GM11168 (cell line): ENCODE results near the gene PLAA.
"Not testable (repeated sequence)": the region's sequence is repeated elsewhere in the genome, so short reads cannot be mapped to it uniquely, and the experiment has no call there.

Experiments
- in situ Hi-C: fragments of 300-500 bp; cut with MboI; formaldehyde crosslinking; loops from one replicate; pipeline ENCODE4 v1.12.0; 2022; ENCODE audit warnings: low sequenced_read_pairs; ENCODE audit not compliant: unreplicated experiment

The PLAA gene

DNA sequence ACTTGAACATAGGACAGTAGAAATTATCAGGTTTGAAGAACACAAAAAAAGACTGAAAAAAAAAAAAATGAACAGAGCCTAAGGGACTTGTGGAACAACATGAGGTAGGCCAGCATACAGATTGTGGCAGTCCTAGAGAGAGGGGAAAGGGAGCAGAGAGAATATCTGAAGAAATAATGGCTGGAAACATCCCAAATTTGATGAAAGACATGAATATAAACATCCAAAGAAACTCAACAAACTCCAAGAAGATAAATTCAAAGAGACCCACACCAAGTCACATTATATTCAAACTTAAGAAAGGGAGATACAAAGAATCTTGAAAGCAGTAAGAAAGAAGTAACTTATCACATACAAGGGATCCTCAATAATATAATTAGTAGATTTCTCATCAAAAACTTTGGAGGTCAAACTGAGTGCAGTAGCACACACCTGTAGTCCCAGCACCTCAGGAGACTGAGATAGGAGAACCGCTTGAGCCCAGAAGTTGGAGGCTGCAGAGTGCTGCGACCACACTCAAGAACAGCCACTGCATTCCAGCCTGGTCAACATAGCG is 9.1 kb downstream of the PLAA start:
- in situ Hi-C loops: no loop called here

GRCh38 chr9:26935847-26936246 is 11.2 kb downstream of the PLAA start:
- in situ Hi-C loops: no loop called here

GRCh38 chr9:26928902-26929495 is 18.0 kb downstream of the PLAA start:
- in situ Hi-C loops: no loop called here

DNA sequence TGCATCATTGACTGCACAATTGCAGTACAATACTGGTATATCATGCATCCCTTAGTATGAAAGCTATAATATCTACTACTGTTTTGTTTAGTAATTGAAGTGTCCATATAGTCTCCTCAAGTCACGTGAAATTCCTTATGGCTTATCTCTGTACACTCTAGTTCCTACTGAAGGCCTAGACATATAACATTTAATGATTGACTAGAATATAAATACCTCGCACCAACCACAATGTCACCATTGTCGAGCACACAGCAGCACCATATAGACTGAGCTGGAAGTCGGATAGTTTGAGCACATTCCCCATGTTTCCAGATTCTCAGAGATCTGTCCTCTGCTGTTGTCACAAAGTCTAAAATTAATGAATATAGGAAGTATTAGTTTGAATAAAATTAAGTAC is 21.4 kb downstream of the PLAA start:
- in situ Hi-C loops: no loop called here

DNA sequence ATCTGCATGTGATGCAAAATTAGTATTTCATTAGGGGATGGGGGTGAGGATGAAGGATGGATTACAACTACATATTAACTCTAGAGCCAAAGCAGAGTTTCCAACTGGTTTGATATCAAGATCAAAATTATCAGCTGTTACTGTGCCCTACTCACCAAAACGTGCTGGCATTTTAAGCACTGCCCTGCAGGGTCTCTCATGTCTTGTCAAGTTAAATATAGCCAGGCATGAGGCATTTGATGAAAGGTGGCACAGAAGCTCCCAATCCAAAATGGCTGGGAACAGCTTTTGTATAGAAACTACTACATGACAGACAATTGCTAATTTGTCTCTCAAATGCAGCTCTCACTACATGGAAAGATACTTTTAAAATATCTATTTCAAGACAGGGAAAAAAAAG is 27.3 kb downstream of the PLAA start:
- in situ Hi-C loops: no loop called here

- in situ Hi-C loops: no loop called here
These were observed 33.8 kb downstream of the PLAA start for GRCh38 chr9:26913138-26913668.

GRCh38 chr9:26904671-26905070 is 42.4 kb downstream of the PLAA start:
- in situ Hi-C loops: no loop called here

DNA sequence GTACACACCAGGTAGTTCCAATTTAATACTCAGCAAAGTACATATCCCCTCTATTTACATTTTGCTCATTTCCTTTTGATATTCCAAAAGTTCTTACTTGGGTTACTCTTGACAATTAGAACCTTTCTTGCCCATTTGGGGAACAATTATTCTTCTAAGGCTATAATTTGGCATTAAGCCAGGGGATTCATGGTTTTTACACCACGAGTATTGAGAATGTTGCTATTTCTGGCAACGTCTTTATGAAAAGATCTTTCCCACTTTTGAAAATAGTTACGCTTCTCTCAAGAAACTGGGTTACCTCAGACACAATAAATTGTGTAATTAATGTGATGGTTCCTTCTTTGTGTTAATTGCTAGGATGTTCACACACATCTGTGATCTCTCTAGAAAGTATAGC is 43.0 kb downstream of the PLAA start:
- in situ Hi-C loops: no loop called here

GRCh38 chr9:26893030-26893676 is 53.9 kb downstream of the PLAA start:
- in situ Hi-C loops: no loop called here

GRCh38 chr9:26892251-26893029 is 54.6 kb downstream of the PLAA start, which contains the start of gene CAAP1:
TSS of gene CAAP1 (minus strand) at chr9:26892802. CDS start at chr9:26892715, 87 bp downstream.
- in situ Hi-C loops: no loop called here

- in situ Hi-C loops: no loop called here
These were observed 55.3 kb downstream of the PLAA start for GRCh38 chr9:26891726-26892125.

GRCh38 chr9:26888271-26888670 is 58.8 kb downstream of the PLAA start:
- in situ Hi-C loops: no loop called here

DNA sequence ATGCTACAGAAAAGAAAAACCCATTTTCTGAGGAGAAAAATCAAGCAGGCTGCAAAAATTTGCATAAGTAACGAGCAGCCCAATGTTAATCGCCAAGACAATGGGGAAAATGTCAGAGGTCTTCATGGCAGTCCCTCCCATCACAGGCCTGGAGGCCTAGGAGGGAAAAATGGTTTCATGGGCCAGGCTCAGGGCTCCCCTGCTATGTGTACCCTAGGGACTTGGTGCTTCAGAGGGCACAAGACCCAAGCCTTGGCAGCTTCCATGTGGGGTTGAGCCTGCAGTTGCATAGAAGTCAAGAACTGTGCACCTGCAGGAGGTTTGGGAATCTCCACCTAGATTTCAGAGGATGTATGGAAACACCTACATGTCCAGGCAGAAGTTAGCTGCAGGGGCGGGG is 64.9 kb downstream of the PLAA start:
- in situ Hi-C loops: no loop called here

GRCh38 chr9:26880262-26880661 is 66.8 kb downstream of the PLAA start:
- in situ Hi-C loops: no loop called here

DNA sequence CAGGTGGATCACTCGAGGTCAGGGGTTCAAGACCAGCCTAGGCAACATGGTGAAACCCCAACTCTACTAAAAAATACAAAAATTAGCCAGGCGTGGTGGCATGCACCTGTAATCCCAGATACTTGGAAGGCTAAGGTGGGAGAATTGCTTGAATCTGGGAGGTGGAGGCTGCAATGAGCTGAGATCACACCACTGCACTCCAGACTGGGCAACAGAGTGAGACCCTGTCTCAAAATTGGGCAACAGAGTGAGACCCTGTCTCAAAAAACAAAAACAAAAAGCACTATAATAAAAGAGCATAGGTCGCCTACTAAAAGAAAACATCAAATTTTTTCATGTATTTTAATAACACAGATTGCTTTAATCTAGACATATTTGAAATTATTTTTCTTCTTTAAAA is 71.9 kb downstream of the PLAA start:
- in situ Hi-C loops: not testable (repeated sequence)

DNA sequence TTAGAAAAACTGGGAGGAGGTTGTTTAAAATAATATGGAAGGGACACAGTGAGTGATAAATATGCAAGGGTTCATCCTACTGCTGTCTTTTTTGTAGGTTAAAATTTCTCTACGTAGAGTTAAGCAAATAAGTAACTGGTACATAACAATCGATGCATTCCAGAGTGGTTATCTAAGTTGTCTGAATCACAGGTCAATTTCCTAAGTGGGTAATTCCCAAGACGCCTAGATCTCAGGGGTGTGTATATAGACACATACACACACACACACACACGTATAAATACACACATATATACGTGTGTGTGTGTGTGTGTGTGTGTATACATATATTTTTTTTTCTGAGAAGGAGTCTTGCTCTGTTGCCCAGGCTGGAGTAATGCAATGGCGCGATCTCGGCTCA is 76.8 kb downstream of the PLAA start:
- in situ Hi-C loops: no loop called here

DNA sequence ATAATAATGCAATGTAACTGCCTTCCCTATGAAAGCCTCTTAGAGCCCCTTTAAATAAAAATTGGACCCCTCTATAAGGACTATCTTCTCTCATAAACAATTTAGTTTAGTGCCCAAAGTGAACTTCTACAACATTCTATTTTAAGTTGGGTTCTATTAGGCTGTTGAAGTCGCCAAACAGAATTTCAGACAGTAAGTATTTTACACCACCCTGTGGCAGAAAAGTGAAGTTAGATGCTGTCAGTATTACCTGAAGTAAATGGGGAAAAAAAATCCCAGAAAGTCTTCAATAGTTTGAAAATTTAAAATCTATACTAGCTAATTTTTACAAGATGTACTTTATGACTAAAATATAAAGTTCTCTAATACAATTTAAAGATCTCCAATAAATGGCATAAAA is 84.0 kb downstream of the PLAA start:
- in situ Hi-C loops: no loop called here

DNA sequence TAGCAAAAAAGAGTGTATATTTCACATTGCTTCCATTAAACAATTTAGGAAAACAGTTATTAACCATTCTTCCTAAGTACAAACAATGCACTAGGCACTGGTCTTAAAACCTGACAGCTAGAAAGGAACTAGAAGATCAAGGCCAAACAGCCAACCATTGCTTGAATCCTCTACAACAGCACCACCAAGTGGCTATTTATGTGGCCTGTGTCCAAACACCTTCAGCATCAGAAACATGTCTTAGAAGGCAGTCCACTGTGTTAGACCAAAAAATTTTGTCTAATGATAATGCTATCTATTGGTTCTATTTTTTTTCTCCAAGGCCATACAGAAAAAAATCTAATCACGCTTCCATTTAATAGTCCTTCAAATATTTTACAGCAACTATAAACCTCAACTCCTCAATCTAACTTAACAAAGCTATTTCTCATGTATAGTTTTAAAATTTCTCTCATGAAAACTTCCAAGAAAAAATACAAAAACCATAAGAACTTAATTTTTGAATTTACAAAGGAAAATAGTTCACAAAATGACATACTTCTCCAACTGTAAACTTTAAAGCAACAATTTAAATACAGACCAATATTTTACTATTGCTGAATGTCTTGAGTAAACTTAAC is 90.5 kb downstream of the PLAA start:
- in situ Hi-C loops: no loop called here
